Astrocyte (in vitro differentiated cells and primary cell): ENCODE results near the gene NCLN. TPM values are rescaled to one million over a fixed set of nuclear protein-coding genes. Genes with fewer than 3 reads are reported as not detected.

ENCODE experiments used
- DNase-seq: peaks from one replicate; pipeline ENCODE4 v3.0.0-alpha.2; 2010; ENCODE audit warnings: low read depth
- FAIRE-seq: peaks from 2 replicates; lab custom pipeline; 2011; peaks lifted over from hg19 to GRCh38; lab: Jason Lieb, UNC
- H2AFZ ChIP-seq: 2 replicates; pipeline ENCODE4 v1.6.0; 2012; ENCODE audit warnings: low read depth, low read length, inconsistent platforms
- H3K27ac ChIP-seq: 2 replicates; pipeline ENCODE4 v1.5.1; 2011; ENCODE audit warnings: low read depth, low read length, inconsistent platforms
- H3K27me3 ChIP-seq: 2 replicates; pipeline ENCODE4 v1.6.0; 2011; ENCODE audit warnings: low read length, inconsistent platforms; ENCODE audit not compliant: insufficient read depth
- H3K36me3 ChIP-seq: 2 replicates; pipeline ENCODE4 v1.5.1; 2011; ENCODE audit warnings: low read length, inconsistent platforms; ENCODE audit not compliant: insufficient read depth
- H3K4me1 ChIP-seq: 2 replicates; pipeline ENCODE4 v1.5.1; 2011; ENCODE audit warnings: low read length, inconsistent platforms; ENCODE audit not compliant: insufficient read depth
- H3K4me2 ChIP-seq: 2 replicates; pipeline ENCODE4 v1.6.0; 2012; ENCODE audit warnings: low read length, inconsistent platforms
- H3K4me3 ChIP-seq: 2 replicates; pipeline ENCODE4 v1.5.1; 2011; ENCODE audit warnings: low read depth, mild to moderate bottlenecking, low read length, inconsistent platforms; ENCODE audit not compliant: insufficient read depth
- H3K79me2 ChIP-seq: 2 replicates; pipeline ENCODE4 v1.6.0; 2012; ENCODE audit warnings: mild to moderate bottlenecking, low read length, inconsistent platforms; ENCODE audit not compliant: insufficient read depth
- H3K9ac ChIP-seq: 2 replicates; pipeline ENCODE4 v1.6.0; 2012; ENCODE audit warnings: mild to moderate bottlenecking, low read length, inconsistent platforms
- H3K9me3 ChIP-seq: 2 replicates; pipeline ENCODE4 v1.5.1; 2012; ENCODE audit warnings: low read depth, mild to moderate bottlenecking, low read length, inconsistent platforms; ENCODE audit not compliant: insufficient read depth
- H4K20me1 ChIP-seq: 2 replicates; pipeline ENCODE4 v1.6.0; 2012; ENCODE audit warnings: low read length, inconsistent platforms; ENCODE audit not compliant: insufficient read depth
- H3K27ac Mint-ChIP-seq: one replicate; pipeline ENCODE4 v1.8.0; 2021; ENCODE audit warnings: mild to moderate bottlenecking, mixed read lengths; ENCODE audit not compliant: unreplicated experiment
- H3K27me3 Mint-ChIP-seq: one replicate; pipeline ENCODE4 v1.8.0; 2021; ENCODE audit warnings: low read depth, mixed read lengths; ENCODE audit not compliant: unreplicated experiment
- H3K36me3 Mint-ChIP-seq: one replicate; pipeline ENCODE4 v1.8.0; 2021; ENCODE audit warnings: low read depth, mixed read lengths; ENCODE audit not compliant: unreplicated experiment
- H3K4me1 Mint-ChIP-seq: one replicate; pipeline ENCODE4 v1.8.0; 2021; ENCODE audit warnings: low read depth, mixed read lengths; ENCODE audit not compliant: unreplicated experiment
- H3K4me3 Mint-ChIP-seq: one replicate; pipeline ENCODE4 v1.8.0; 2021; ENCODE audit warnings: mild to moderate bottlenecking, moderate library complexity, mixed read lengths; ENCODE audit not compliant: unreplicated experiment
- H3K9me3 Mint-ChIP-seq: one replicate; pipeline ENCODE4 v1.8.0; 2021; ENCODE audit warnings: mild to moderate bottlenecking, mixed read lengths; ENCODE audit not compliant: unreplicated experiment
- CTCF ChIP-seq: IDR thresholded peaks from 2 replicates; pipeline ENCODE4 v1.5.1; 2011; ENCODE audit warnings: low read depth, mild to moderate bottlenecking, inconsistent platforms, low read length, moderate library complexity; ENCODE audit not compliant: insufficient read depth
- EZH2 ChIP-seq: IDR thresholded peaks from 2 replicates; pipeline ENCODE4 v1.6.1; 2012; ENCODE audit warnings: mild to moderate bottlenecking, low read length, inconsistent platforms; ENCODE audit not compliant: insufficient read depth
- total RNA-seq: library from RNA; stranded (reverse); gene quantifications from 2 replicates; pipeline ENCODE4 v1.2.1, GENCODE V29; 2021

The NCLN gene
- total RNA-seq, 1 donor from 2014 or later = 95.8 TPM

GRCh38 chr19:3140667-3141038 lies 45.1 kb upstream of the NCLN start:
- no peaks in the 10 kb centered on the region for H3K36me3 ChIP-seq
- H3K4me3 ChIP-seq = no peak overlapping the region
- H3K27ac Mint-ChIP-seq = no peak overlapping the region
- no peak for FAIRE-seq
- no peak overlapping the region for H2AFZ ChIP-seq
- no peaks in the 10 kb centered on the region for H3K79me2 ChIP-seq
- no peak overlapping the region for H3K4me2 ChIP-seq
- DNase-seq = no peak
- TF ChIP-seq EZH2 = no peak
- no peak for TF ChIP-seq CTCF
- H3K9me3 ChIP-seq = no peaks in the 10 kb centered on the region
- H4K20me1 ChIP-seq = no peaks in the 10 kb centered on the region
- H3K36me3 Mint-ChIP-seq = no peaks in the 10 kb centered on the region
- peaks cover 11% of the 10 kb centered on the region for H3K4me1 ChIP-seq
- no peak overlapping the region for H3K27ac ChIP-seq
- no peaks in the 10 kb centered on the region for H3K27me3 ChIP-seq
- H3K9me3 Mint-ChIP-seq = no peaks in the 10 kb centered on the region
- peaks cover 2% of the 10 kb centered on the region for H3K27me3 Mint-ChIP-seq
- no peak overlapping the region for H3K9ac ChIP-seq
- H3K4me3 Mint-ChIP-seq = no peak overlapping the region
- H3K4me1 Mint-ChIP-seq = no peaks in the 10 kb centered on the region

GRCh38 chr19:3142292-3142670 lies 43.4 kb upstream of the NCLN start:
- Histone ChIP-seq H4K20me1 (no peaks in the 10 kb centered on the region), H3K27ac (peak overlapping the region; percentile 80), H3K9ac (peak overlapping the region; percentile 71), H3K4me1 (peaks cover 11% of the 10 kb centered on the region), H2AFZ (peak overlapping the region; percentile 74), H3K79me2 (no peaks in the 10 kb centered on the region), H3K4me3 (no peak overlapping the region), H3K27me3 (no peaks in the 10 kb centered on the region), H3K36me3 (no peaks in the 10 kb centered on the region), H3K9me3 (no peaks in the 10 kb centered on the region), H3K4me2 (peak overlapping the region; percentile 57)
- Mint-ChIP-seq H3K27ac (peak overlapping the region; percentile 18), H3K9me3 (no peaks in the 10 kb centered on the region), H3K27me3 (peaks cover 2% of the 10 kb centered on the region), H3K4me3 (no peak overlapping the region), H3K4me1 (no peaks in the 10 kb centered on the region), H3K36me3 (no peaks in the 10 kb centered on the region)
- TF ChIP-seq EZH2 = no peak
- no peak for TF ChIP-seq CTCF
- peak; percentile 67 for DNase-seq
- no peak for FAIRE-seq

GRCh38 chr19:3142781-3143337 lies 42.9 kb upstream of the NCLN start:
- Histone ChIP-seq H3K4me3 (no peak overlapping the region), H4K20me1 (no peaks in the 10 kb centered on the region), H3K9ac (no peak overlapping the region), H3K79me2 (no peaks in the 10 kb centered on the region), H3K4me1 (peaks cover 11% of the 10 kb centered on the region), H3K9me3 (no peaks in the 10 kb centered on the region), H3K36me3 (no peaks in the 10 kb centered on the region), H3K4me2 (no peak overlapping the region), H2AFZ (no peak overlapping the region), H3K27me3 (no peaks in the 10 kb centered on the region), H3K27ac (no peak overlapping the region)
- TF ChIP-seq EZH2 = no peak
- TF ChIP-seq CTCF = no peak
- no peak overlapping the region for H3K4me3 Mint-ChIP-seq
- peaks cover 2% of the 10 kb centered on the region for H3K27me3 Mint-ChIP-seq
- FAIRE-seq = no peak
- H3K36me3 Mint-ChIP-seq = no peaks in the 10 kb centered on the region
- no peak overlapping the region for H3K27ac Mint-ChIP-seq
- no peaks in the 10 kb centered on the region for H3K4me1 Mint-ChIP-seq
- DNase-seq = no peak
- no peaks in the 10 kb centered on the region for H3K9me3 Mint-ChIP-seq
